A673 (cell line): ENCODE data around the gene COLEC12.

ENCODE experiments used
- CTCF ChIP-seq: fragments of 300-800, 200-600 bp; sonication (generic); conservative IDR thresholded peaks from 2 replicates; pipeline ENCODE4 v1.5.1; 2017; ENCODE audit warnings: low read depth, mild to moderate bottlenecking, antibody characterized with exemption, low read length, moderate library complexity, mixed read lengths
- EZH2 ChIP-seq: fragments of 200-600 bp; sonication (generic); IDR thresholded peaks from 2 replicates; pipeline ENCODE4 v1.6.1; 2017; ENCODE audit warnings: borderline replicate concordance, low read depth, mild to moderate bottlenecking, mixed read lengths, antibody characterized with exemption, low read length; ENCODE audit not compliant: poor library complexity, severe bottlenecking

GRCh38 chr18:515838-516237 lies 15.3 kb upstream of the COLEC12 start:
- TF ChIP-seq EZH2 (no peak), CTCF (no peak)
